ENCODE measurements around the gene NDUFA7. TPM values are rescaled to one million over a fixed set of nuclear protein-coding genes. Genes with fewer than 3 reads are reported as not detected.

The NDUFA7 gene
- total RNA-seq, 1 donor from 2014 or later = 49.3 TPM

DNA sequence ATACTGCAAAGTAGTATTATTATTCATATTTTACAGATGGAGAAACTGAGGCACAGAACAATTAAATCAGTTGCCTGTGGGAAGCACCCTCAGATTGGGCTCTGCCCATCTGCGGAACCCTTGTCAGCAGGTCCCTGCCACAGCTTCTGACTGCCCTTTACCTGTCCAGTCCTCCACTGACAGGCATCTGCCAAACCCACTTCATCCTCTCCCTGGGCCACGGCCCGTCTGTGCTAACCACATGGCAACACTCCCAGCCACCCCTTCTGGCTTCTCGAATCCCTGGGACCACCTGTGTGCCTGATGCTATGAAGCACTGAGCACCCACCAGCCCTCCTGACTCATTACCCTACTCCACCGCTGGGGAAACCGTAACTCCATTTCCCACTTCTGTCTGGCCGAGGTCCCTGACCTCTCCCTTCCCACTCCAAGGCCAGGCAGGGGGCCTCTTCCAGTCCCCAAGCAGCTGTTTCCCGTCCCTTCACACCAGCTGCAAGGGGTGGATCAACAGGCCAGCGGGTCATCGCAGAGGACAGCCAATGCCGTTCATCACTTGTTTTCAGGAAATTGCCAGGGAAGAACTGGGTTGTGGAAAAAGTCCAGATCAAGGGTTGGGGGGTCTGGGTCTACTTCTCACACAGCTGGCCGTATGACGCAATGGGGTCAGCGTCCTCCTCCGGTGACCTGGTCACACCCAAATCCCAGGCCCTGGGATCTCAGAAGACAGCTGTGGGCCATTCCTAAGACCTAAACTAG is 19.3 kb upstream of the NDUFA7 start:
- Histone ChIP-seq H3K27me3 (ENCODE audit: insufficient read depth, low read length) (peaks cover 18% of the 10 kb centered on the region), H3K4me1 (ENCODE audit: insufficient read depth, low read length) (peaks cover 3% of the 10 kb centered on the region), H3K9ac (ENCODE audit: low read length) (no peak overlapping the region), H4K20me1 (ENCODE audit: insufficient read depth, low read length) (no peaks in the 10 kb centered on the region), H3K9me3 (ENCODE audit: insufficient read depth, low read depth, low read length) (no peaks in the 10 kb centered on the region), H2AFZ (ENCODE audit: low read depth, low read length) (no peak overlapping the region), H3K36me3 (ENCODE audit: insufficient read depth, low read length) (no peaks in the 10 kb centered on the region), H3K27ac (ENCODE audit: low read depth, low read length) (no peak overlapping the region), H3K79me2 (ENCODE audit: insufficient read depth, low read length) (no peaks in the 10 kb centered on the region), H3K4me2 (ENCODE audit: low read length) (no peak overlapping the region), H3K4me3 (ENCODE audit: insufficient read depth, low read depth, low read length) (no peak overlapping the region)
- TF ChIP-seq, protein P1, sequence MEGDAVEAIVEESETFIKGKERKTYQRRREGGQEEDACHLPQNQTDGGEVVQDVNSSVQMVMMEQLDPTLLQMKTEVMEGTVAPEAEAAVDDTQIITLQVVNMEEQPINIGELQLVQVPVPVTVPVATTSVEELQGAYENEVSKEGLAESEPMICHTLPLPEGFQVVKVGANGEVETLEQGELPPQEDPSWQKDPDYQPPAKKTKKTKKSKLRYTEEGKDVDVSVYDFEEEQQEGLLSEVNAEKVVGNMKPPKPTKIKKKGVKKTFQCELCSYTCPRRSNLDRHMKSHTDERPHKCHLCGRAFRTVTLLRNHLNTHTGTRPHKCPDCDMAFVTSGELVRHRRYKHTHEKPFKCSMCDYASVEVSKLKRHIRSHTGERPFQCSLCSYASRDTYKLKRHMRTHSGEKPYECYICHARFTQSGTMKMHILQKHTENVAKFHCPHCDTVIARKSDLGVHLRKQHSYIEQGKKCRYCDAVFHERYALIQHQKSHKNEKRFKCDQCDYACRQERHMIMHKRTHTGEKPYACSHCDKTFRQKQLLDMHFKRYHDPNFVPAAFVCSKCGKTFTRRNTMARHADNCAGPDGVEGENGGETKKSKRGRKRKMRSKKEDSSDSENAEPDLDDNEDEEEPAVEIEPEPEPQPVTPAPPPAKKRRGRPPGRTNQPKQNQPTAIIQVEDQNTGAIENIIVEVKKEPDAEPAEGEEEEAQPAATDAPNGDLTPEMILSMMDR (IDR thresholded peaks at IDR 0.05; ENCODE audit: insufficient read depth, low read depth, low read length) = no peak
- TF ChIP-seq EZH2 (IDR thresholded peaks at IDR 0.05; ENCODE audit: insufficient read depth, low read length) = no peak
- H3K9me3 Mint-ChIP-seq (ENCODE audit: unreplicated experiment) = no peaks in the 10 kb centered on the region
- H3K27ac Mint-ChIP-seq (ENCODE audit: unreplicated experiment) = no peak overlapping the region
- peaks cover 44% of the 10 kb centered on the region for H3K27me3 Mint-ChIP-seq (ENCODE audit: low read depth, unreplicated experiment)
- no peak overlapping the region for H3K4me3 Mint-ChIP-seq (ENCODE audit: unreplicated experiment)
- no peak for FAIRE-seq
- DNase-seq (ENCODE audit: low read depth) = no peak
- H3K4me1 Mint-ChIP-seq (ENCODE audit: low read depth, unreplicated experiment) = no peaks in the 10 kb centered on the region
- peaks cover 3% of the 10 kb centered on the region for H3K36me3 Mint-ChIP-seq (ENCODE audit: low read depth, unreplicated experiment)

DNA sequence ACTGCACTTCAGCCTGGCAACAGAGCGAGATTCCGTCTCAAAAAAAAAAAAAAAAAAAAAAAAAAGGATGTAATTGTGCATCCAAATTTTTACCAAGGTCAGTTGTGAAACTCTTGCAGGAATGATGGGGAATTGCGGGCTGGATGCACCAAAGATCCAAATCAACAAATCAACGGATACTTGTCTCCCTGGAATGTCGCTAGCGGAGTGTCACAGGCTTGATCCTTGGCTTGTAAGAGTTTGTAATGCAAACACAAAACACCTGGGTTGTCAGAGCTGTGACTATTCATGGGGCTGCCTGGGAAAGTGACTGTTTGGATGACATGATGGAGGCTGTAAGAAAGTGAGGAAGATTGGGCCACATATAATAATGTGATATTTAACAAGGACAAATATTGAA is 17.7 kb upstream of the NDUFA7 start:
- peaks cover 3% of the 10 kb centered on the region for H4K20me1 ChIP-seq (ENCODE audit: insufficient read depth, low read length)
- H3K9me3 ChIP-seq (ENCODE audit: insufficient read depth, low read depth, low read length) = no peaks in the 10 kb centered on the region
- no peaks in the 10 kb centered on the region for H3K4me1 Mint-ChIP-seq (ENCODE audit: low read depth, unreplicated experiment)
- H3K4me3 ChIP-seq (ENCODE audit: insufficient read depth, low read depth, low read length) = no peak overlapping the region
- DNase-seq (ENCODE audit: low read depth) (no peak), FAIRE-seq (no peak)
- H3K79me2 ChIP-seq (ENCODE audit: insufficient read depth, low read length) = no peaks in the 10 kb centered on the region
- H3K27me3 Mint-ChIP-seq (ENCODE audit: low read depth, unreplicated experiment) = peaks cover 48% of the 10 kb centered on the region
- peaks cover 28% of the 10 kb centered on the region for H3K27me3 ChIP-seq (ENCODE audit: insufficient read depth, low read length)
- peaks cover 3% of the 10 kb centered on the region for H3K36me3 Mint-ChIP-seq (ENCODE audit: low read depth, unreplicated experiment)
- H3K9me3 Mint-ChIP-seq (ENCODE audit: unreplicated experiment) = no peaks in the 10 kb centered on the region
- no peak overlapping the region for H3K27ac ChIP-seq (ENCODE audit: low read depth, low read length)
- H3K9ac ChIP-seq (ENCODE audit: low read length) = no peak overlapping the region
- no peak overlapping the region for H3K4me3 Mint-ChIP-seq (ENCODE audit: unreplicated experiment)
- no peak overlapping the region for H3K4me2 ChIP-seq (ENCODE audit: low read length)
- H3K4me1 ChIP-seq (ENCODE audit: insufficient read depth, low read length) = peaks cover 3% of the 10 kb centered on the region
- no peak overlapping the region for H2AFZ ChIP-seq (ENCODE audit: low read depth, low read length)
- TF ChIP-seq EZH2 (IDR thresholded peaks at IDR 0.05; ENCODE audit: insufficient read depth, low read length) = no peak
- TF ChIP-seq, protein P1 (IDR thresholded peaks at IDR 0.05; ENCODE audit: insufficient read depth, low read depth, low read length) = no peak
- no peaks in the 10 kb centered on the region for H3K36me3 ChIP-seq (ENCODE audit: insufficient read depth, low read length)
- H3K27ac Mint-ChIP-seq (ENCODE audit: unreplicated experiment) = no peak overlapping the region

DNA sequence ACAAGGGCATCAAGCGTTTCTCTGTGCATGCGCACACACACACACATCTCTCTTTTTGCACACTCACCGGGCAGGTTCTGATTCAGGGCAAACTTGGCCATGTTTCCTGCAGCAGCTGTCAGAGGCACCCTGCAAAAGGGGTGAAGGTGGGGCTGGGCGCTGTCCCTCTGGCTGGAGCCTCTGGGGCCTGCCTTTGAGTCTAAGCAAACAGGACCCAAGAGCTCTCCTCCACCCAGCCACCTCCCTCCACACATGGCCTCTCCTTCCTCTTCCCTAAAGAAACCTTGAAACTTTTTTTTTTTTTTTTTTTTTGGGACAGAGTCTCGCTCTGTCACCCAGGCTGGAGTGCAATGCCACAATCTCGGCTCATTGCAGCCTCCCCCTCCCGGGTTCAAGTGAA is 16.6 kb upstream of the NDUFA7 start:
- Mint-ChIP-seq H3K36me3 (ENCODE audit: low read depth, unreplicated experiment) (peaks cover 3% of the 10 kb centered on the region), H3K27me3 (ENCODE audit: low read depth, unreplicated experiment) (peaks cover 43% of the 10 kb centered on the region), H3K27ac (ENCODE audit: unreplicated experiment) (no peak overlapping the region), H3K4me3 (ENCODE audit: unreplicated experiment) (no peak overlapping the region), H3K4me1 (ENCODE audit: low read depth, unreplicated experiment) (no peaks in the 10 kb centered on the region), H3K9me3 (ENCODE audit: unreplicated experiment) (no peaks in the 10 kb centered on the region)
- H3K4me2 ChIP-seq (ENCODE audit: low read length) = no peak overlapping the region
- no peak overlapping the region for H3K9ac ChIP-seq (ENCODE audit: low read length)
- no peak overlapping the region for H2AFZ ChIP-seq (ENCODE audit: low read depth, low read length)
- TF ChIP-seq, protein P1 (IDR thresholded peaks at IDR 0.05; ENCODE audit: insufficient read depth, low read depth, low read length) = no peak
- TF ChIP-seq EZH2 (IDR thresholded peaks at IDR 0.05; ENCODE audit: insufficient read depth, low read length) = no peak
- no peaks in the 10 kb centered on the region for H3K79me2 ChIP-seq (ENCODE audit: insufficient read depth, low read length)
- H3K4me1 ChIP-seq (ENCODE audit: insufficient read depth, low read length) = no peaks in the 10 kb centered on the region
- H3K4me3 ChIP-seq (ENCODE audit: insufficient read depth, low read depth, low read length) = no peak overlapping the region
- DNase-seq (ENCODE audit: low read depth) (no peak), FAIRE-seq (no peak)
- H3K27me3 ChIP-seq (ENCODE audit: insufficient read depth, low read length) = peaks cover 34% of the 10 kb centered on the region
- no peaks in the 10 kb centered on the region for H3K9me3 ChIP-seq (ENCODE audit: insufficient read depth, low read depth, low read length)
- H3K27ac ChIP-seq (ENCODE audit: low read depth, low read length) = no peak overlapping the region
- H4K20me1 ChIP-seq (ENCODE audit: insufficient read depth, low read length) = peaks cover 3% of the 10 kb centered on the region
- H3K36me3 ChIP-seq (ENCODE audit: insufficient read depth, low read length) = no peaks in the 10 kb centered on the region
